Chondrocyte (in vitro differentiated cells): Measurements from ENCODE around the gene IL17C. TPM values are rescaled to one million over a fixed set of nuclear protein-coding genes. Genes with fewer than 3 reads are reported as not detected.

Source experiments
- DNase-seq: peaks from one replicate; pipeline ENCODE4 v3.0.0; 2021; ENCODE audit warnings: mixed read lengths, low spot score
- H3K27ac Mint-ChIP-seq: one replicate; pipeline ENCODE4 v1.8.0; 2021; ENCODE audit warnings: mild to moderate bottlenecking, moderate library complexity, mixed read lengths; ENCODE audit not compliant: unreplicated experiment
- H3K27me3 Mint-ChIP-seq: 2 replicates; pipeline ENCODE4 v1.8.0; 2021; ENCODE audit warnings: low read depth, mixed read lengths
- H3K36me3 Mint-ChIP-seq: 2 replicates; pipeline ENCODE4 v1.8.0; 2021; ENCODE audit warnings: low read depth, mixed read lengths
- H3K4me1 Mint-ChIP-seq: 2 replicates; pipeline ENCODE4 v1.8.0; 2021; ENCODE audit warnings: low read depth, mild to moderate bottlenecking, mixed read lengths
- H3K4me3 Mint-ChIP-seq: one replicate; pipeline ENCODE4 v1.8.0; 2021; ENCODE audit warnings: mild to moderate bottlenecking, moderate library complexity, mixed read lengths; ENCODE audit not compliant: unreplicated experiment
- H3K9me3 Mint-ChIP-seq: 2 replicates; pipeline ENCODE4 v1.8.0; 2021; ENCODE audit warnings: low read depth, mixed read lengths
- CTCF ChIP-seq: fragments of 200-600 bp; sonication (generic); IDR thresholded peaks from 2 replicates; pipeline ENCODE4 v1.5.0; 2021; ENCODE audit warnings: antibody characterized with exemption, mild to moderate bottlenecking, moderate library complexity
- total RNA-seq: library from RNA; stranded (reverse); gene quantifications from 3 replicates; pipeline ENCODE4 v1.2.1, GENCODE V29; 2021

Gene IL17C
- total RNA-seq, 1 donor from 2014 or later = not detected

- no peak for TF ChIP-seq CTCF
- peak overlapping the region; percentile 76 for H3K27ac Mint-ChIP-seq
- peaks cover 22% of the 10 kb centered on the region for H3K4me1 Mint-ChIP-seq
- H3K4me3 Mint-ChIP-seq = no peak overlapping the region
- H3K9me3 Mint-ChIP-seq = no peaks in the 10 kb centered on the region
- no peak for DNase-seq
- peaks cover 11% of the 10 kb centered on the region for H3K36me3 Mint-ChIP-seq
- no peaks in the 10 kb centered on the region for H3K27me3 Mint-ChIP-seq
Measured at GRCh38 chr16:88614818-88615580, 23.4 kb upstream of the IL17C start.

- no peak for TF ChIP-seq CTCF
- no peak overlapping the region for H3K4me3 Mint-ChIP-seq
- DNase-seq = no peak
- H3K27me3 Mint-ChIP-seq = no peaks in the 10 kb centered on the region
- H3K9me3 Mint-ChIP-seq = no peaks in the 10 kb centered on the region
- H3K36me3 Mint-ChIP-seq = peaks cover 5% of the 10 kb centered on the region
- no peak overlapping the region for H3K27ac Mint-ChIP-seq
- H3K4me1 Mint-ChIP-seq = peaks cover 22% of the 10 kb centered on the region
Measured at GRCh38 chr16:88616320-88616719, 22.1 kb upstream of the IL17C start.

GRCh38 chr16:88616736-88617135 is 21.6 kb upstream of the IL17C start:
- Mint-ChIP-seq H3K9me3 (no peaks in the 10 kb centered on the region), H3K4me3 (no peak overlapping the region), H3K27ac (no peak overlapping the region), H3K36me3 (peaks cover 5% of the 10 kb centered on the region), H3K27me3 (no peaks in the 10 kb centered on the region), H3K4me1 (peaks cover 22% of the 10 kb centered on the region)
- no peak for DNase-seq
- TF ChIP-seq CTCF = no peak

DNA sequence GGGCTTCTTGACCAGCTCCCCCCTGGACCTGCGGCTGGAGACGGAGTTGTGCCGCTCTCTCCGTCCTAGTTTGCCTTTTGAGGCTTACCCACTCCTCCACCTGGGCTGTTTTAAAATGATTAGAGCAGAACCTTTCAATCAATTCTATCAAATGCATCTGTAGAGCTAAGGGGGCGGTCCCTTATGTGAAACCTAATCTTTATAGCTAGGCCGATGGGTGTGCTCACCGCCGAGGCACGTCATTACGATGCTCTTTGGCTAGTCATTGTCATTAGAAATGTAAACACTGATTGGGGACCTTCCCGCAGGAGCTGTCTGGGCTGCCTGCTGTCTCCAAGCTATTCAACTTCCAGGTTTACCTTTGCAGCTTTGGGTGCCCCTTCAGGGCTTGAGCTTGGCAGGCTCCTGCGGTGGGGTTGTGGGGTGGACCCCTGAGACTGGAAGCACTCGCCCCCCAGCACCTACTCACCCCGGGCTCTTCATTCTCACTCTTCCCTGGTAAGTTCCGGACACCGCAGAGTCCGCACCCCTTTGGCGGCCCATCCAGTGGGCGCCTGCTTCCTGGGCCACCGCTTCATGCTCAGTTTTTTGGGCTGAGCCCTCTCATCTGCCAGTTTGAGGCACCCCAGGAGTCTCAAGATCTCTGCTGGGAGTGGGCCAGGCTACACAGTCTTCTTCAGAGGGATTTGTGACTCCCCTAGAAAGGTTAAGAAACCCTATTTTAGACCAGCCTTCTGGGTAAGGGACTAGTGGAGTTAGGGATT is 20.9 kb upstream of the IL17C start:
- Mint-ChIP-seq H3K4me3 (no peak overlapping the region), H3K4me1 (peaks cover 22% of the 10 kb centered on the region), H3K27ac (no peak overlapping the region), H3K36me3 (peaks cover 5% of the 10 kb centered on the region), H3K27me3 (no peaks in the 10 kb centered on the region), H3K9me3 (no peaks in the 10 kb centered on the region)
- DNase-seq = no peak
- TF ChIP-seq CTCF = no peak

DNA sequence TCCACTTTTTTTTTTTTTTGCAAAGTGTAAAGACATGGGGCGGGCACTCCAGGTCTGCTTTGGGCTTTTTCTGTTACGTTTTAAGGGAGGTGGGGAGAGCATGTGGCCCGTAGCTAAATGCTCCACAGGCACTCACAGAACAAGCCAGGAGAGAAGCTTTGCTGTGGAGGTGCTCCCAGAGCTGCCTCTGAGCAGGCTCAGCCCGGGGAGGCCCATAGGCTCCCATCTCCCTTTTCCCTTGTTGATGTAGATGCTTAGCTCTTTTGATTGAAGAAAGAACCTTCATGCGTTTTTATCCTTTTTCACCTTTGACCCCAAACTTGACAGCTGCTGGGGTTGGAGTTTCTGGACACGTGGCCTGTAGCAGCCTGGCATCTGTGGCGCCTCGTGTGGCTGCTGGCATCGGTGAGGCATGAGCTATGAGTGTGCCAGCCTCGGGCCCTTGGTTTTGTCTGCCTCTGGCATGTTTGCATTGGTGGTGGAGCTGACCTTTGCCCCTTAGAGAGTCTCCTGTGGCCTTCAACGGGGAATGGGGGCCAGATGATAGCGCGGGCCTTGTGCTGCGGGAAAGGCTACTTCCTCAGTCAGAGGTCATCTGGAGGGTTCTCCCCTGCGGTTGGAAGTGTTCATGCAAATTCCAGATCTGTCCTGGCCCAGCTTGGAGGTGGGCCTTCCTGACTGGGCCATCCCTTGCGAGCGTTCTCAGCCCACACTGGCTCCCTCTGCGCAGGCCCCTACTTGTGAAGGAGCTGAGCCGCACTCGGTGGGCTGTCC is 20.0 kb upstream of the IL17C start:
- DNase-seq = no peak
- peaks cover 6% of the 10 kb centered on the region for H3K36me3 Mint-ChIP-seq
- no peak for TF ChIP-seq CTCF
- no peaks in the 10 kb centered on the region for H3K9me3 Mint-ChIP-seq
- no peak overlapping the region for H3K27ac Mint-ChIP-seq
- no peak overlapping the region for H3K4me3 Mint-ChIP-seq
- H3K4me1 Mint-ChIP-seq = peaks cover 22% of the 10 kb centered on the region
- H3K27me3 Mint-ChIP-seq = no peaks in the 10 kb centered on the region
